MCF 10A (cell line): ENCODE results near the gene TMEM259. TPM values are rescaled to one million over a fixed set of nuclear protein-coding genes. Genes with fewer than 3 reads are reported as not detected.

Experiments used
- BruUV-seq: library from RNA; stranded (reverse); fragments of 400-500 nt; replicated peaks from 2 replicates; lab custom pipeline; 2021; lab: Mats Ljungman, UMichigan
- CTCF ChIA-PET: fragments of 300-600 bp; sonication (Branson Sonifier 250); formaldehyde crosslinking; extraction: SDS; loops from one replicate; lab custom pipeline; 2021; ENCODE audit warnings: antibody characterized with exemption, inconsistent platforms; lab: Yijun Ruan, JAX
- POLR2A ChIA-PET: fragments of 300-600, 350-650 bp; sonication (Branson Sonifier 250); formaldehyde crosslinking; extraction: SDS; loops from one replicate; lab custom pipeline; 2020; ENCODE audit warnings: antibody characterized with exemption, inconsistent platforms; lab: Yijun Ruan, JAX
- DNase-seq: peaks from one replicate; pipeline ENCODE4 v3.0.0-alpha.2; 2018; ENCODE audit not compliant: unreplicated experiment
- H3K27ac Mint-ChIP-seq: one replicate; pipeline ENCODE4 v1.8.0; 2022; ENCODE audit warnings: mild to moderate bottlenecking, low read depth, mixed read lengths; ENCODE audit not compliant: unreplicated experiment
- H3K27me3 Mint-ChIP-seq: one replicate; pipeline ENCODE4 v1.8.0; 2022; ENCODE audit warnings: mixed read lengths; ENCODE audit not compliant: insufficient read depth, unreplicated experiment
- H3K36me3 Mint-ChIP-seq: one replicate; pipeline ENCODE4 v1.8.0; 2022; ENCODE audit warnings: mild to moderate bottlenecking, moderate library complexity, mixed read lengths; ENCODE audit not compliant: insufficient read depth, unreplicated experiment
- H3K4me1 Mint-ChIP-seq: one replicate; pipeline ENCODE4 v1.8.0; 2022; ENCODE audit warnings: mixed read lengths; ENCODE audit not compliant: insufficient read depth, unreplicated experiment
- H3K4me3 Mint-ChIP-seq: one replicate; pipeline ENCODE4 v1.8.0; 2022; ENCODE audit warnings: mild to moderate bottlenecking, moderate library complexity, mixed read lengths; ENCODE audit not compliant: unreplicated experiment
- H3K9me3 Mint-ChIP-seq: one replicate; pipeline ENCODE4 v1.8.0; 2022; ENCODE audit warnings: mixed read lengths; ENCODE audit not compliant: unreplicated experiment
- intact Hi-C: fragments of 100-400 bp; cut with micrococcal nuclease; formaldehyde crosslinking; loops from 2 replicates; pipeline ENCODE4 v1.14.1; 2022
- total RNA-seq: library from RNA; stranded (reverse); gene quantifications from 2 replicates; pipeline ENCODE4 v1.2.3, GENCODE V29; 2022
- TF ChIP-seq, protein P1 (sequence below): fragments of 200-600 bp; IDR thresholded peaks from one replicate; pipeline ENCODE4 v1.8.0; 2022; ENCODE audit warnings: antibody characterized with exemption, mild to moderate bottlenecking; ENCODE audit not compliant: unreplicated experiment

TMEM259 gene
- total RNA-seq, 1 experiment from 2014 or later = 130 TPM

DNA sequence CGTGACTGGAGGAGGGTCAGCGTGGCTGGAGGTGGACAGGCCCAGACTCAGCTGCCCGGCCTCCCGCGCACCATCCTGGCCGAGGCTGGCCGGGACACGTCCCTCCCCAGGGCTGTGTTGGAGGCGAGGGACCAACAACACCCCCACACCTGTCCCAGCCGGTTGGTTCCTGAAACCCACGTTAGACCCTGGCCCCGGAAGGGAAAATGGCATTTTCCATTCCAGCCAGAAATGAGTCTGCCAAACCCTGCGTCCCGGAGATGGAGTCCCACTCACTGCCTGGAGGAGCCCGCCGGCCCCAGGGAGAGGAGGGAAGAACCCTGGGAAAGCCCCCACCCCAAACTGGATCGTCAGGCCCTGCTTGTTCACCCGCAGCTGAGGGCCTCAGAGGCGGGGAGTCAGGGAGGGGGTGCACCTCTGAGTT, 41.6 kb downstream of the TMEM259 start:
- H3K27ac Mint-ChIP-seq = no peak overlapping the region

DNA sequence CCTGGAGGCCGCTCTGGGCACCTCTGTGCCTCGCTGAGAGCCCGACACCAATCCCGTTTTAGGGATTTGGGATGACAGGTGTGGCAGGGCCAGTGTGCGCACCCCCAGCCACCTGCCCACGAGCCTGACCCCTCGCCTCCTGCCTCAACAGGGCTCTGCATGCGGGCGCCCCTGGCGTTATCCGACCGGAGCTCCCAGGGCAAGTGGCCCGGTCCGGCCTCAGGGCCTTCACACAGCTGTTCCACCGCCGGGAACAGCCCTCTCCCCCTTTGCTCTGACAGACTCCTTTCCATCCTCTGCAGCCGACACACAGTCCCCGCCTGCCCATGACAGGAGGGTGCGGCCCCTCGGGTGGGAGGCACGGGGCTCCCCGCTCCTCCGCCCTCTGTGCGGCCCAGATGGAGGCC, 43.9 kb downstream of the TMEM259 start:
- H3K27me3 Mint-ChIP-seq = no peaks in the 10 kb centered on the region
- H3K4me1 Mint-ChIP-seq = no peaks in the 10 kb centered on the region
- no peak overlapping the region for H3K27ac Mint-ChIP-seq
- peaks cover 13% of the 10 kb centered on the region for H3K36me3 Mint-ChIP-seq
- intact Hi-C loops = no loop called here
- TF ChIP-seq, protein P1, sequence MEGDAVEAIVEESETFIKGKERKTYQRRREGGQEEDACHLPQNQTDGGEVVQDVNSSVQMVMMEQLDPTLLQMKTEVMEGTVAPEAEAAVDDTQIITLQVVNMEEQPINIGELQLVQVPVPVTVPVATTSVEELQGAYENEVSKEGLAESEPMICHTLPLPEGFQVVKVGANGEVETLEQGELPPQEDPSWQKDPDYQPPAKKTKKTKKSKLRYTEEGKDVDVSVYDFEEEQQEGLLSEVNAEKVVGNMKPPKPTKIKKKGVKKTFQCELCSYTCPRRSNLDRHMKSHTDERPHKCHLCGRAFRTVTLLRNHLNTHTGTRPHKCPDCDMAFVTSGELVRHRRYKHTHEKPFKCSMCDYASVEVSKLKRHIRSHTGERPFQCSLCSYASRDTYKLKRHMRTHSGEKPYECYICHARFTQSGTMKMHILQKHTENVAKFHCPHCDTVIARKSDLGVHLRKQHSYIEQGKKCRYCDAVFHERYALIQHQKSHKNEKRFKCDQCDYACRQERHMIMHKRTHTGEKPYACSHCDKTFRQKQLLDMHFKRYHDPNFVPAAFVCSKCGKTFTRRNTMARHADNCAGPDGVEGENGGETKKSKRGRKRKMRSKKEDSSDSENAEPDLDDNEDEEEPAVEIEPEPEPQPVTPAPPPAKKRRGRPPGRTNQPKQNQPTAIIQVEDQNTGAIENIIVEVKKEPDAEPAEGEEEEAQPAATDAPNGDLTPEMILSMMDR = no peak
- CTCF ChIA-PET = interaction anchor here (0.7 to 1.0 kb wide), 3 partner anchors 22 to 486 kb away, joined by 3 to 4 read pairs (median 3); no protein-coding TSS in a partner anchor
- no peak overlapping the region for H3K4me3 Mint-ChIP-seq
- BruUV-seq = no TSS peak
- no peak for DNase-seq
- no peaks in the 10 kb centered on the region for H3K9me3 Mint-ChIP-seq
- POLR2A ChIA-PET = no interaction called here

More for the DNA sequence above, 41.6 kb downstream of the TMEM259 start:
- no peak overlapping the region for H3K4me3 Mint-ChIP-seq
- TF ChIP-seq, protein P1 = no peak
- BruUV-seq = no TSS peak
- H3K27me3 Mint-ChIP-seq = no peaks in the 10 kb centered on the region
- H3K36me3 Mint-ChIP-seq = peaks cover 11% of the 10 kb centered on the region
- intact Hi-C loops = no loop called here
- H3K9me3 Mint-ChIP-seq = no peaks in the 10 kb centered on the region
- no peaks in the 10 kb centered on the region for H3K4me1 Mint-ChIP-seq
- POLR2A ChIA-PET = no interaction called here
- CTCF ChIA-PET = no interaction called here
- no peak for DNase-seq

DNA sequence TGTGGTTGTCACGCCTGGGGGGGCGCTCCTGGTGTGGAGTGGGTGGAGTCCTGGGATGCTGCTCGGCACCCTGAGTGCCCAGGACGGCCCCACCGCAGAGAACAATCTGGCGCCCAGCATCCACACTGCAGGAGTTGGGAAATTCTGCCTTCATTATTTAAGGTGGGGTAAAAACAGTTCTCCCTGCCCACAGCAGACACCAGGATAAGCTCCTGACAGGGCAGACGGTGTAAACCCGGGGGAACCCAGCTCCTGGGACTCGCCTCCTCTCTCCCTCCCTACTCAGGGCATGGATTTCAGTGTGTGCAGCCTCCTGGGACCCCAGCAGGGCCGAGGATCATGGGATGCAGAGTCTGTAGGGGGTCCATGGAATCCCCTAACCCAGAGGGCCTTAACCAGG, 44.4 kb downstream of the TMEM259 start:
- intact Hi-C loops = no loop called here
- H3K27me3 Mint-ChIP-seq = no peaks in the 10 kb centered on the region
- BruUV-seq = no TSS peak
- no peaks in the 10 kb centered on the region for H3K9me3 Mint-ChIP-seq
- ChIA-PET POLR2A (no interaction called here), CTCF (interaction anchor here (0.9 kb wide), 1 partner anchor 23 kb away, joined by 4 read pairs; no protein-coding TSS in a partner anchor)
- H3K27ac Mint-ChIP-seq = no peak overlapping the region
- H3K4me3 Mint-ChIP-seq = no peak overlapping the region
- TF ChIP-seq, protein P1 = no peak
- peaks cover 15% of the 10 kb centered on the region for H3K36me3 Mint-ChIP-seq
- no peaks in the 10 kb centered on the region for H3K4me1 Mint-ChIP-seq
- DNase-seq = no peak

DNA sequence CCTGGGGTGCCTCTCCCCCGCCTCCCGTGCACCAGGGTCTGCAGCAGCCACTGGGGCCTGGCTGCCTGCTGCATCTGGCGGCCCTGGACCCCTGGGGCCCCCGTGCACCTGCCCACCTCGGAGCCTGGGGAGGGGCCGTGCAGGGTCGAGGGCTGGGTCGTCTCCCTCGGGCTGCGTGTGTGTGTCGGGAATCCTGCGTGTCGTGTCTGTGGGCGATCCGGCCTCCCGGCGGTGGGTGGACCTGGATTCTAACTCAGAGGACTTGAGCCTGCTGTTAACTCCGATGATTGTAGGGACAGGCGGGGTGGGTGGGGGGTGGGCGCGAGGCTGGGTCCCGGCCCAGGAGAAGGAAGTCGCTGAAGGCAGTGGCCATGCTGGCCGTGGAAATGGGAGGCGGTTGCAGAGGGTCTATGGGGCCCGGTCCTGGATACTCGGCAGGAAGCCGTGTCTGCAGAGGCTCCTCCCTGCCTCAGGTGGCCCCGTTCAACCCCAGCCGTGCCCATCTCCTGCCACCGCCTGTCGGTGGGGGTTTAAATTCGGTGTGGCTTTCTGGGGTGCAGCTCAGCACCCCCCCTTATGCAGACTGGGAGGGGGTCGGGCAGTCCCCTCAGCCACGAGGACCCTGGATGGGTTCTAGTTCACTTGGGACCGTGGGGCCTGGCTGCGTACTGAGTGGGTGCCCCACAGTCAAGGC, 46.2 kb downstream of the TMEM259 start:
- Mint-ChIP-seq H3K27ac (no peak overlapping the region), H3K4me1 (no peaks in the 10 kb centered on the region), H3K27me3 (no peaks in the 10 kb centered on the region), H3K4me3 (no peak overlapping the region), H3K9me3 (no peaks in the 10 kb centered on the region), H3K36me3 (peaks cover 31% of the 10 kb centered on the region)
- ChIA-PET CTCF (interaction anchor here (1.3 kb wide), 1 partner anchor 9 kb away, joined by 5 read pairs; the partner anchor contains the start of gene WDR18), POLR2A (no interaction called here)
- no peak for DNase-seq
- BruUV-seq = no TSS peak
- TF ChIP-seq, protein P1 = no peak
- intact Hi-C loops = no loop called here
